RWPE2 (cell line): ENCODE data around the gene CDH12.

ENCODE experiments used
- ATAC-seq: fragments of 200-7000 bp; cut with Tn5 transposase; 3 replicates; pipeline ENCODE4 v1.9.1; 2021; ENCODE audit warnings: low read depth
- DNase-seq: peaks from one replicate; pipeline ENCODE4 v3.0.0-alpha.2; 2020; ENCODE audit warnings: low spot score
- H3K27ac ChIP-seq: fragments of 450-650 bp; 2 replicates; pipeline ENCODE4 v1.5.1; 2017; ENCODE audit warnings: mild to moderate bottlenecking; ENCODE audit not compliant: poor library complexity, severe bottlenecking
- H3K27me3 ChIP-seq: fragments of 250-450 bp; sonication (Bioruptor Pico); 2 replicates; pipeline ENCODE4 v1.5.1; 2021; ENCODE audit warnings: mild to moderate bottlenecking, moderate library complexity; ENCODE audit not compliant: insufficient read depth, poor library complexity, severe bottlenecking
- H3K36me3 ChIP-seq: fragments of 250-450 bp; sonication (Bioruptor Pico); 2 replicates; pipeline ENCODE4 v1.5.1; 2020; ENCODE audit warnings: low read depth, mild to moderate bottlenecking, moderate library complexity
- H3K4me1 ChIP-seq: fragments of 250-450 bp; sonication (Bioruptor Pico); 2 replicates; pipeline ENCODE4 v1.5.1; 2021; ENCODE audit warnings: mild to moderate bottlenecking, moderate library complexity; ENCODE audit not compliant: insufficient read depth, poor library complexity, severe bottlenecking
- H3K4me3 ChIP-seq: fragments of 250-450 bp; sonication (Bioruptor Pico); 2 replicates; pipeline ENCODE4 v1.5.1; 2021; ENCODE audit warnings: mild to moderate bottlenecking, moderate library complexity; ENCODE audit not compliant: severe bottlenecking
- H3K9me3 ChIP-seq: fragments of 250-450 bp; sonication (Bioruptor Pico); 2 replicates; pipeline ENCODE4 v1.5.1; 2021; ENCODE audit warnings: mild to moderate bottlenecking, moderate library complexity; ENCODE audit not compliant: severe bottlenecking
- TF ChIP-seq, protein P1 (sequence below): fragments of 450-650 bp; IDR thresholded peaks from one replicate; pipeline ENCODE4 v1.5.1; 2017; ENCODE audit warnings: mild to moderate bottlenecking, moderate library complexity; ENCODE audit not compliant: poor library complexity, severe bottlenecking

The CDH12 gene

DNA sequence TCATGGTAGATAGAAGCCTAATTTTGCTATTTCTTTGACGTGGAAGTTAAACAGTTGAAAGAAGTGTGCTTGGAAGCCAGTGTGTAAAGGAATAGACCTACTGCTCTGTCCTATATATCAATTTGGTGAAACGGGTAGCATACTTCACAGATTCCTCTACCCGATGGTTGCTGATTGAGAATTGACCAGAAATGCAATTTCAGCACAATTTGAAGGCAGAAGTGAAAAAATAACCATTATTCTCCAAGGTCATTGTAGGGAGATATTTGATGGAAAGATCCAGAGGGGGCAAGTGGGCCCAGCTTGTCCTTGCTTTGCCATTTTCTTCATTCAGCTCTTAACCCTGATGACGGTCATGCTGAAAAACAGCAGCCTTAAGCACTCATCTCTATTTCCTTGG, 15.3 kb downstream of the CDH12 start:
- DNase-seq, result no peak
- Histone ChIP-seq H3K27ac (no peak overlapping the region), H3K27me3 (peaks cover 10% of the 10 kb centered on the region), H3K36me3 (no peaks in the 10 kb centered on the region), H3K4me1 (peaks cover 6% of the 10 kb centered on the region), H3K9me3 (no peaks in the 10 kb centered on the region), H3K4me3 (no peak overlapping the region)
- no peak for ATAC-seq
- TF ChIP-seq, protein P1, sequence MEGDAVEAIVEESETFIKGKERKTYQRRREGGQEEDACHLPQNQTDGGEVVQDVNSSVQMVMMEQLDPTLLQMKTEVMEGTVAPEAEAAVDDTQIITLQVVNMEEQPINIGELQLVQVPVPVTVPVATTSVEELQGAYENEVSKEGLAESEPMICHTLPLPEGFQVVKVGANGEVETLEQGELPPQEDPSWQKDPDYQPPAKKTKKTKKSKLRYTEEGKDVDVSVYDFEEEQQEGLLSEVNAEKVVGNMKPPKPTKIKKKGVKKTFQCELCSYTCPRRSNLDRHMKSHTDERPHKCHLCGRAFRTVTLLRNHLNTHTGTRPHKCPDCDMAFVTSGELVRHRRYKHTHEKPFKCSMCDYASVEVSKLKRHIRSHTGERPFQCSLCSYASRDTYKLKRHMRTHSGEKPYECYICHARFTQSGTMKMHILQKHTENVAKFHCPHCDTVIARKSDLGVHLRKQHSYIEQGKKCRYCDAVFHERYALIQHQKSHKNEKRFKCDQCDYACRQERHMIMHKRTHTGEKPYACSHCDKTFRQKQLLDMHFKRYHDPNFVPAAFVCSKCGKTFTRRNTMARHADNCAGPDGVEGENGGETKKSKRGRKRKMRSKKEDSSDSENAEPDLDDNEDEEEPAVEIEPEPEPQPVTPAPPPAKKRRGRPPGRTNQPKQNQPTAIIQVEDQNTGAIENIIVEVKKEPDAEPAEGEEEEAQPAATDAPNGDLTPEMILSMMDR, result no peak

DNA sequence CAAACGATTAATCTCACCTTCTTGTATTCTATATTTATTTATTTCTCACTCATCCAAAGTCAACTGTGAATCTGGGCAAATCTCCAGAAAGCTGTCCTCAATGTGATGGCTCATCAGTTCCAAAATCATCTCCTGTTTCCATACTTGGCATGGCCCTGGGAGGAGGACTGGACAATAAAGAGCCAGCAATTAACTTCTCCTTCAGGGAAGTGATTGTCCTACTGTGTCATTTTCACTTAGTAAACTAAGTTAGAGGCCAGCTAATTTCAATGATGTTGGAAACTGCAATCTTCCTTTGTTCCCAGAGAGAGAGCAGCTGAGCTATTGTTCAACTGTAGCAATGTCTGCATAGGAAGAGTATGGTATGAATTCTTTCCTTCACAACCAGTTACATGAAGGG, 17.5 kb downstream of the CDH12 start:
- no peaks in the 10 kb centered on the region for H3K9me3 ChIP-seq
- no peaks in the 10 kb centered on the region for H3K4me1 ChIP-seq
- TF ChIP-seq, protein P1, result no peak
- peaks cover 10% of the 10 kb centered on the region for H3K27me3 ChIP-seq
- peak; percentile 67 for ATAC-seq
- H3K4me3 ChIP-seq, result no peak overlapping the region
- no peaks in the 10 kb centered on the region for H3K36me3 ChIP-seq
- no peak for DNase-seq
- H3K27ac ChIP-seq, result no peak overlapping the region

DNA sequence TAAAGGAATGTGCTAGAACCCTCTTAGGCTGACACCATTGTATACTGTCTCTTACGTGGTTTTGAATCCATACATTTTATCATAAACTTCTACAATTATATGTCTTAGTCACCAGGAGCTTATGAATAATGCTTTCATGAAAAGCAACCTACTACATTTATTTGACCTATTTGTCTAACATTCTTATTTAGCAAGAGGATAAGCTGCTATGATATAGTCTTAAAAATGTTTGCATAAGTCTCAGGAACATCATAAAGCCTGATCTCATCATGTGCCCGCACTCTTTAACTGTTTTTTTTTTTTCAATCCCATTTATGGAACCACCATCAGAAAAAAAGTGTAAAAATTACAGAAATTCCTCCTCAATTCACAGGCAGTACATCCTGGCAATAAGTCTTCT, 59.7 kb downstream of the CDH12 start:
- TF ChIP-seq, protein P1, result no peak
- no peaks in the 10 kb centered on the region for H3K27me3 ChIP-seq
- no peaks in the 10 kb centered on the region for H3K9me3 ChIP-seq
- H3K36me3 ChIP-seq, result no peaks in the 10 kb centered on the region
- ATAC-seq (no peak), DNase-seq (no peak)
- H3K4me3 ChIP-seq, result no peak overlapping the region
- no peak overlapping the region for H3K27ac ChIP-seq
- H3K4me1 ChIP-seq, result no peaks in the 10 kb centered on the region

DNA sequence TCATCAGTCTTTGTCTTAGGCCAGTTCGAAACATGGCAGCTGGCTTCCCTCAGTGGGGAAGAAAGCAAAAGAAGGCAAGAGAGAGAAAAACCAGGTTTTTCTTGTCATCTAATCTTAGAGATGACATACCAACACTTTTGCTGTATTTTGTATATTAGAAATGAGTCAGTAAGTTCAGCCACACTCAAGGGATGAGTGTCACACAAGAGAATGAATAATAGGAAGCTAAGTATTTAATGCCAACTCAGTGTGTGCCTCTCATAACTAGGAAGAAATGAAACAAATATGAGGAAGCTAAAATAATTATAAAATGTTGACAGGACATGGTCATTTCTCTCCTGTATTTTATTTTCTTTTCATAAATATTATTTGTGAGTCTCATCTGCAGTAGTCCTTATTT, 65.3 kb downstream of the CDH12 start:
- DNase-seq (no peak), ATAC-seq (no peak)
- H3K9me3 ChIP-seq, result no peaks in the 10 kb centered on the region
- no peaks in the 10 kb centered on the region for H3K36me3 ChIP-seq
- TF ChIP-seq, protein P1, result no peak
- no peaks in the 10 kb centered on the region for H3K4me1 ChIP-seq
- no peaks in the 10 kb centered on the region for H3K27me3 ChIP-seq
- H3K4me3 ChIP-seq, result no peak overlapping the region
- H3K27ac ChIP-seq, result no peak overlapping the region

DNA sequence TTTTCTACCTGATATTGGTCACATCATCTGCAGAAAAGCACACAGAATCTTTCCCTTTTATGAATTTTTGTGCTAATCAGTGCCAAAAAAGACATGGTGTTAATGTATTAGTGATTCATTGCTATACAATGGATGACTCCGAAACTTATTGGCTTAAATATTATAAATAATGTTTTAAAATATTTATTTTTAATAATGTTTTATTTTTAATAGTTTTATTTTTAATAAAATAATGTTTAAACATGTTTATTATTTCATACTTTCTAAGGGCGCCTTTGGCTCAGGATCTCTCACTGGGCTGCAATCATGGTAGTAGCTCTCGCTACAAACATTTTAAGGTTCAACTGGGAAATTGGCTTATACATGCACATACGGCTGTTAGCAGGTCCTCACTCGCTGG, 65.7 kb downstream of the CDH12 start:
- H3K9me3 ChIP-seq, result no peaks in the 10 kb centered on the region
- H3K4me3 ChIP-seq, result no peak overlapping the region
- no peaks in the 10 kb centered on the region for H3K27me3 ChIP-seq
- ATAC-seq (no peak), DNase-seq (no peak)
- H3K36me3 ChIP-seq, result no peaks in the 10 kb centered on the region
- H3K27ac ChIP-seq, result no peak overlapping the region
- TF ChIP-seq, protein P1, result no peak
- H3K4me1 ChIP-seq, result no peaks in the 10 kb centered on the region
